VCaP (cell line): ENCODE data around the gene SCAMP4.

Source experiments
- H3K27ac ChIP-seq: fragments of 450-650 bp; 2 replicates; pipeline ENCODE4 v1.5.1; 2017
- CTCF ChIP-seq: fragments of 450-650 bp; conservative IDR thresholded peaks from 2 replicates; pipeline ENCODE4 v1.5.1; 2017; ENCODE audit warnings: mild to moderate bottlenecking, moderate library complexity

Gene SCAMP4

GRCh38 chr19:1967087-1967608 is 61.9 kb downstream of the SCAMP4 start:
- TF ChIP-seq CTCF, result no peak
- H3K27ac ChIP-seq, result no peak overlapping the region

GRCh38 chr19:1968279-1969175 is 63.3 kb downstream of the SCAMP4 start:
- no peak for TF ChIP-seq CTCF
- no peak overlapping the region for H3K27ac ChIP-seq

- TF ChIP-seq CTCF, result no peak
- no peak overlapping the region for H3K27ac ChIP-seq
Observed at GRCh38 chr19:1969176-1970002, 64.2 kb downstream of the SCAMP4 start.

GRCh38 chr19:1970003-1970805 is 65.0 kb downstream of the SCAMP4 start:
- no peak overlapping the region for H3K27ac ChIP-seq
- TF ChIP-seq CTCF, result no peak

- no peak for TF ChIP-seq CTCF
- no peak overlapping the region for H3K27ac ChIP-seq
Observed at GRCh38 chr19:1970806-1971502, 65.8 kb downstream of the SCAMP4 start.

- no peak overlapping the region for H3K27ac ChIP-seq
- no peak for TF ChIP-seq CTCF
Observed at GRCh38 chr19:1974381-1975161, 69.4 kb downstream of the SCAMP4 start.
